Brain pericyte (primary cell): ENCODE results near the gene IMMP2L.

Experiments used
- DNase-seq: peaks from one replicate; pipeline ENCODE4 v3.0.0-alpha.2; 2012; ENCODE audit warnings: low read depth, low spot score

Gene IMMP2L

GRCh38 chr7:111393011-111393754, 169.1 kb downstream of the IMMP2L start:
- DNase-seq, result no peak

DNA sequence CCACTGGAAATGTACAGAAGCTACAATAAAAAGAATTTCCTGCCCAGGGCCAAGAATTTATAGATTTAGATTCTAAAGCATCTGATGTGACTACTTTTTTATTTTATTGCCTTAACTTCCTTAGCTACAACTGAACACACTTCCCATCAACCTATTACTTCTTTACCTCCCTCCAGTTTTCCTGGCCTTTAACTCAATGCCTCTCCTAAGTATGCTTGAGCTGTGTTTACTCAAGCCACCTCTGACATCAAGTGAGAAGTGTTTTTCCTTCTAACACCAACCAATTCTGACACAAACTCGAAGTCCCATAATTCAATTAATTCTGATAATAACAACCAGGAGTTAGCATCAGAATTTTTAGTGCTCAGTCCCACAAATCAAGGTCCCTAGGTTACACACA, 170.0 kb downstream of the IMMP2L start:
- no peak for DNase-seq

DNA sequence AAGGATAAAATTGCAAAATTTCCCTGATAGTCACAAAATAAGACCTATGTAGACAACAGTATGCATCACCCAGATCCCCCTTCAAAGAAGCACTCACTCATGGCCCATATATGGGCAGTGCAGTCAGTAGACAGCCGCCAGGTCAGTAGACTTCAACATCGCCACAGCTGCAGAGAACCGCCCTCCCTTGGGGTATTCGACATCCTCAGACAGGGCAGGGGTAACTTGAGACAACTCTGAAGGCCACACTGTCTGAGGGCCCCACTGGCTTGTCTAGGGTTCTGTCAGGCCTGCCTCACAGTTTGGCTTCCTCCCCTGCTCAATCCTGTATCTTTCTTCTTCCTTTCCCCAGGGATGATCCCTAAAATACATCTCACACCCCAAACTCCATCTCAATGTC, 172.3 kb downstream of the IMMP2L start:
- DNase-seq, result no peak

- DNase-seq, result no peak
These were observed 173.4 kb downstream of the IMMP2L start for GRCh38 chr7:111388912-111389311.

GRCh38 chr7:111388016-111388415, 174.3 kb downstream of the IMMP2L start:
- DNase-seq, result no peak

- no peak for DNase-seq
These were observed 178.0 kb downstream of the IMMP2L start for GRCh38 chr7:111384065-111384891.

- no peak for DNase-seq
These were observed 179.2 kb downstream of the IMMP2L start for GRCh38 chr7:111383133-111383532.

DNA sequence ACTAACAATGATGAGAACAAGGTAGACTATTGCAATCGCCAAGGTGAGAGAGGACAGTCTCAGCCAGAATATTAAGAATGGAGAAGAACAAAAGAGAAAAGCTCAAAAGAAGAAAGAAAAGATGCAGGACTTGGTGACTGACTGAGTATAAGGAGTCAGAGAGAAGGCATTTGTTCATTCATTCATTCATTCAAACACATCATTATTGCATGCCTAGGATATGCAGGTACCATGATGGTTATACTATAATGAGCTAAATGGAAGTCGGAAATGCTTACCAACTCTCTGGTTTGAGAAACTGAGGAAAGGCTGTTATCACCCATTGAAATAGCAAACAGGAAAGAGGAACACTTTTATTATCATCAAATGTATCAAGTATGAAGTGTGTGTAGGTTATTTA, 180.7 kb downstream of the IMMP2L start:
- DNase-seq, result no peak

GRCh38 chr7:111380945-111381344, 181.3 kb downstream of the IMMP2L start:
- DNase-seq, result no peak

GRCh38 chr7:111374027-111374426, 188.3 kb downstream of the IMMP2L start:
- DNase-seq, result no peak

DNA sequence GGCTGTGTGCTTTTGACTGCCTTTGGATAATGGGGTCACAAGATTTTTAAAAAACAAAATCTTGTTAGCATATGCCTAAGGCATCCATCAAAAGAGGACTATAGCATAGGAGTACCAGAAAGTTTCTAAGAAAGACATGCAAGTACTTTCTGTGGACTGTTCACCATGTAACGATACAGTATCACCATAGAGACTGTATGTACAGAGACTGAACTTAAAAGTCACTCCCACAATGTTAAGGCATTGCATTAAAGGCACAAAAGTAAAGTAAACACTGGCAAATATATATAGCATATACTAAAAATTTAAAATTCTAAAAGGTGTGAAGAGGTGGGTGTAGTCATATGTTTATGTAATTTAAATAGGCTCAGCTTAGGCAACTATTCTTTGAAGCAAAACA, 190.9 kb downstream of the IMMP2L start:
- DNase-seq, result no peak

DNA sequence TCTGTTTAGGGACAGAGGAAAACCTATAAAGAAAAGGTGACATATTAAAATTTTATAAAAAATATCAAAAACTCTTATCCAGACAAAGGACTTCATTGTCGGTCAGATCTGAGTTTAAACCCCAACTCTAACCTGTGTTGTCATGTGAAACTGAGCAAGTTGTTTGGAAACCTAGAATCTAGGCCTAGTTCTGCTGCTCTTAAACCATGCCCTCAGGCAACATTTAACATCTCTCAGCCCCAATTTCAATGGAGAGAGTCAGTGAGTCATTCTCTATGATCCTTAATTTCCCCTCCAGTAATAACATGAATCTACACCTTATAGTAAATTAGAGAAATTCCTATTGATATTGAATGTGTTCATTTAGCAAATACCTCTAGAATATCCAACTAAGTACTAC, 192.3 kb downstream of the IMMP2L start:
- DNase-seq, result no peak

GRCh38 chr7:111368381-111369065, 193.8 kb downstream of the IMMP2L start:
- no peak for DNase-seq

DNA sequence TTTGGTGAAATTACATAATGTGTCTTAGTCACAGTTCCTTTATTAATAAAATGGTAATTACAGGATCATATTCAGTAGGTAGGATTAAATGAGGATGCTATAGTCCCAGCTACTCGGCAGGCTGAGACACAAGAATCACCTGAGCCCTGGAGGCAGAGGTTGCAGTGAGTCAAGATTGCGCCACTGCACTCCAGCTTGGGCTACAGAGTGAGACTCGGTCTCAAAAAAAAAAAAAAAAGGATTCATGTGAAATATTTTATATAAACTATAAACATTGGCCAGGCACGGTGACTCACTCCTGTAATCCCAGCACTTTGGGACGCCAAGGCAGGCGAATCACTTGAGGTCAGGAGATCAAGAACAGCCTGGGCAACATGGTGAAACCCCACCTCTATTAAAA, 197.9 kb downstream of the IMMP2L start:
- DNase-seq, result no peak

DNA sequence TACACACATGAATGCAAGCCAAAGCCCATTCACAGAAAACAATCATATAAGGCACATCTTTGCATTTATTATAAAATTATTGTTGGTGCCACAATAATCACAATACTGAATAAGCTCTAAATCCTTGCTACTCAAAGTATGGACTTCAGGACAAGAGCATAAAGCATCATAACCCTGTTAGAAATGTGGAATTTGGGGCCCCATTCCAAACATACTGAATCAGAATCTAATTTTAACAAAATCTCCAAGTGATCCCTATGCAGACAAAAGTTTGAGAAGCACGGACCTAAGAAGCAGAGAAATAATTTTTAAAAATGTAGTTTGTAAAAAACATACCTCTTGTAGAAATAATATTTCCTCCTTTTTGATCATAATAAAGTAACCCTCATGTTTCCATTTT, 199.2 kb downstream of the IMMP2L start:
- DNase-seq, result no peak

DNA sequence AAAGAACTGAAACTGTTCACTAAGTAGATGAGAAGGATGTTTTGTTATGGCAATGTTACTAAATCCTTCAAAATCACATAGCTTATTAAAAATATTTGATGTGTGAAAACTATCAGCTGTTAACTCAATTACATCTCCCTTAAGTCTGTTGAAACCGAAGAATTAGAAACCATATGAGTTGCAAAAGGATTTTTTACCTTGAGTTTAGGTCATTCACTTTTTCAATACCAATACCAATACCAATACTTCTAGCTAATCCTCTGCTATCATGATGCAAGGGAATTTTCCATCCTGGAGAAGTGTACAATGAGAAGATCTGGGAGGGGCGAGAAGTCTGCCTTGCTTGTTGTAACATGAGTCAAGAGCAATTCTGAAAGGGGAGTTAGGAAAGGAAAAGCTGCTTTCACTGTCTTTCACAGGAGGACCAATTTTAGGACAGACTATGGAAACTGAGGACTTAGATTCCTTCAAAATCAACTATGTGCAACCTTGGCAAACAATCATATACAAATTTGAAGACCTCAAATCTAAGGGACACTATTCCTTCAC, 199.7 kb downstream of the IMMP2L start:
- no peak for DNase-seq

GRCh38 chr7:111358915-111359314, 203.4 kb downstream of the IMMP2L start:
- no peak for DNase-seq

DNA sequence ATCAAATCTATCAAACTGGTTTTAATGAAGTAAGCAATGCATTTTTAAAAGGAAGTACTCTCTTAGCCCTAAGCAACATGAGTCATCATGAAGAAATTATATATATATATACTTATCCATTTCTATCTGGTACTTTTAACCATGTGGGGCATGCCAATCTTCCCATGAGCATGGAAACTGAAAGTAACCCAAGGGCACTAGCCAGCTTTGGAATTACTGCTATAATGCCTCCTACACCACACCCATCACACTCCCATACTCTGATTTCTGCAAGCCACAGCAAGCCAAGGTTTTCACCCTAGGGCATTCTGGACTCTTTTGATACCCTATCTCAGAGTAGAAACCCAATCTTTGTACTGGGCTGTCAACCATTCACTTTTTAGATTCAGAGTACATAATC, 204.6 kb downstream of the IMMP2L start:
- no peak for DNase-seq

DNA sequence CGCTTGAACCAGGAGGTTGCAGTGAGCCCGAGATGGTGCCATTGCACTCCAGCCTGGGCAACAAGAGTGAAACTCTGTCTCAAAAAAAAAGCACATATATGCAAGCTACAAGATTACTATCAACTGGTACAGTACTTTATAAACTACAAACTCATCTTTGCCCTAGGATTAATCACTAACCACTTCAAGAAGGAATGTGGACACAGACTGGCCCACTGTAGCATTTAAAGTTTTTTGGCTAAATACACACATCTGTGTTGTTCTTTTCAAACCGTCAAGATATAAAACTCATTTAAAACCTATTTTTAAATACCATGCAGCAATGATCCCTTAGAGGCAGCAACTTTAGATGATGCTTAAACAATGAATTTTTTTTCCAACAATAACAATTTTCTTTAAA, 205.4 kb downstream of the IMMP2L start:
- no peak for DNase-seq

DNA sequence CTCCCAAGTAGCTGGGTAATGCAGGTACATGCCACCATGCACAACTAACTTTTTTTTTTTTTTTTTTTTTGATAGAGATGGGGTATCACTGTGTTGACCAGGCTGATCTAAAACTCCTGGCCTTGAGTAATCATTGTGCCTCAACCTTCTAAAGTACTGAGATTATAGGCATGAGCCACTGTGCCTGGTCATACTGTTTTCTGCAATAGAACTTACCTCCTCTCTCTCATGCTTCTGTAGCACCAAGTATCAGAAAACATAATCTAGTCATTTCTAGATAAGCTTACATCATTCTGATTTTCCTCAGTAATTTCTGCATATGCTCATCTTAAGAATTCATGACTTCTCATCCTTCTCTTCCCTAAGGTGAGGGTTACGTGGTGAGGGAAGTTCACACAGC, 210.0 kb downstream of the IMMP2L start:
- DNase-seq, result no peak

GRCh38 chr7:111346219-111346618, 216.1 kb downstream of the IMMP2L start:
- no peak for DNase-seq

DNA sequence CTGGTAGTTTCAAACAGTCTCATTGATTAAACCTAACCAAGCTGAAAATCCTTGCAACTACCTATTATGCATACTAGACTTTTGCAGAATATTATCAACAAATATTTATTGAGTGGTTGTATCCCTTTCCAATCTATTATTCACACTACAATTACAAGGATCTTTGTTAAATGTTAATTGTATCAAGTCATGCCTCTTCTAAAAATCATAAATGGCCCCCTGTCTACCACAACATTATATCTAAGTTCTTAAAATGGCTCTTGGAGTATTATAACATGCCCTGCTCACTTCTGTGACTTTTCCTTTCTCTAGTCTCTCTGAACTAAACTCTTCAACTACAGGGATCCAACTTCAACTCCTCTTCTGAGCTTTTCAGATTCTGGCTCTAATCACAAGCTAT, 219.3 kb downstream of the IMMP2L start:
- DNase-seq, result no peak
